Middle frontal gyrus (tissue), 1 donor: ENCODE results near the gene UBE2QL1.

Experiments used
- DNase-seq: peaks from one replicate; pipeline ENCODE4 v3.0.0-alpha.2; 2015; ENCODE audit warnings: low spot score; ENCODE audit errors: extremely low spot score

UBE2QL1 gene

DNA sequence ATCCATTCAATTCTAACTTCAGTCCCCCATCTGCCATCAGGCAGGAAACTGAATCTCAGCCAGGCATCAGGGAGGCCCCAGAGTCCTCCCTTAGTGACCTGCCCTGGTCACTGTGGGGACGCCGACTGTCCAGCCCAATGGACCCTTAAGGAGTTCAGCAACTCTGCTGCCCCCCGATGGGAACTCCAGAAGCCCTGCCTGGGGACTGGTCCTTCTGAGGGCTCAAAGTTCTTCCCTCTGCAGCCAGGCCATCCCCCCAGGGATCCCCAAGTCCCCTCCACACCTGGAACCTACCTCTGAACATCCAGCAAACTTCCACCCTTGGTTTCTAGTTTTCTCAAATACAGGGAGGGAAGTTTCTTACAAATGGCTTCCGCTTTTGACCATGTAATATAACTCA lies 76.8 kb downstream of the UBE2QL1 start:
- no peak for DNase-seq

DNA sequence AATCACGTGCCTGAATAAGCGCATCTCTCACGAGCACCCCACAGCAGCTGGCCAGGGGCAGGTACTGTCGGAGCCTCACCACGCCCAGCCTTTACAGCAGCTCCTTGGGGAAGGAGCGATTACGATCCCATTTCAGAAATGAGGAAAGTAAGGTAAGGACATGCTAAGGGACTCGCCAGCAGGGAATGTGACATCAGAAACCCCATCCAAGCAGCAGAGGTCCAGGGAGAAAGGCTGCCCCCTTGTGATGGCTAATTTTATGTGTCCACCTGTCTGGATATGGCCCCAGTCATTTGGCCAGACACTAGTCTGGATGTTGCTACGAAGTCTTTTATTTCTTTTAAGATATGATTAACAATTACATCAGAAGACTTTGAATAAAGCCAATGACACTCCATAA lies 77.3 kb downstream of the UBE2QL1 start:
- DNase-seq = no peak

- no peak for DNase-seq
Measured at GRCh38 chr5:6527749-6528455, 79.2 kb downstream of the UBE2QL1 start.

- DNase-seq = no peak
Measured at GRCh38 chr5:6535594-6535993, 86.9 kb downstream of the UBE2QL1 start.

GRCh38 chr5:6539060-6539459 lies 90.4 kb downstream of the UBE2QL1 start:
- DNase-seq = no peak

DNA sequence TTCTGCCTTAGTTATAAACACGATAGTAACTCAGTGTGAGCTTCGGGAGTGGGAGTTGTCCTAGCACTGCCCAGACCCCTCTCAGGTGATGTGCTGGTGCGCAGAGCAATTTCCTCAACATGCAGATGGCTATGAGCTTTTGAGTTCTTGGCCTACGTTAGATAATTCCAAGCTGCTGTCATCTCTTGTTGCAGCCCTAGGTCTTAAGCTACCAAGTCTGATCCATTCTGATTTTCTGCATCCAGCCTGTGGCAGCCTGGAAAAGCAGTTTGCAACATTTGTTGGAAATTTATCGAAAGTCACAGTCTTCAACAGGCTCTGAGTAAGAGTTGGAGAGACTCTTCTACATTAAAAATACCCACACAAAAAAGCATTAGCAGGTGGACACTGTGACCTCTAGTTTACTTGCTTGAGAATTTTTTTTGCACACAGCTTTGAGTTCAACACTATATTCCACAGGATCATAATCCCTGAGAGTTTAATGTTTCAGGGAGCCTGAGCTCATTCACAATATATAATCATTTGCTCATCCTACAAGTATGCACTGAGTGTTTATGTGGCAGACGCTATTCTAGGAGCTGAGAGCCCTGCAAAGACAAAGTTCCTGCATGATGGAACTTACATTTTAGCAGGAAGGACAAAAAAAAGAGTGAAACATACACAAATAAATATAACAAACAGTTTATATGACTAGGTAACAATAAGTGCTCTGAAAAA lies 91.6 kb downstream of the UBE2QL1 start:
- DNase-seq = no peak

- DNase-seq = no peak
Measured at GRCh38 chr5:6541256-6542013, 92.8 kb downstream of the UBE2QL1 start.

DNA sequence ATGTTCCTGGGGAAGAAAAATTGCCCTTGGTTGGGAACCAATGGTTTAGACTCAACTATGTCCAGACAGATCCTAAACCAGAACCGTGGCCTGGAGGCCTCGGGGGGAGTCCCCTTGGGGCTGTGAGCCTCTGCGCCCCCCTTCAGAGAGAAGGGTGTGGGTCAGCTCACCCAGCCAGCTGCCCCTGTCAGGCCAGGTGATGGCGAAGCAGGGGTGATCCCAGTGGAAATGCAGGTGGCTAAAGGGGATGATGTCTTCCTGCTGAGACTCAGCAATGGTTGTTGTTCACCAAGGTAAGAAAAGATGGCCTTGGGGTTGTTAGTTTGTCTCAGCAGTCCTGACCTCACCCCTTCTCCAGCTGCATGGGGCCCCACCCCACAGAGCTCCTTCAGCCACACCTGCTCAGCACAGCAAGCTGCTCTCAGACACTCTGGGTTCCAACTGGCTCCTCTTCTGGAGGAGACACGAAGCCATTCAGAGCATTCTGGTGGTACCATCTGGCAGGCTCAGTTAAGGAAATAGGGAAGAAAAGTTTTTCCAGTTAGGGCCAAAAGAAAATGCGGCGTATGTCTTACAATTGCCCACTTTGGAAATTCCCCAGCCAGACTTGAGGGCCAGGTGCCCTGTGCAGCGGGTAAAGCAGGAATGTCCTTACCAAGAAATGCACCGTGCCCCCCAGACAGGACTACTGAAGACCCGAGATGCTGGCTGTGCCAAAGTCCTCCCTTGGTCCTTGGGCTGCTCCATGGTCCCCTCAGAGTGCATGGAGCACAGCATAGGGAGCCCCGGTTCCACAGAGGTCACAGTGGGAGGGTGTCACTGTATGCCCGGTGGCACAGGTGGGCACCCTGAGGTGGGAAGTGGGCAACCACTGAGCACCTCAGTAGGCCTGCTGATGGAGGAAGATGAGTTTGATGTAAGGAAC lies 94.0 kb downstream of the UBE2QL1 start:
- DNase-seq = no peak

GRCh38 chr5:6543346-6543730 lies 94.7 kb downstream of the UBE2QL1 start:
- no peak for DNase-seq

GRCh38 chr5:6543830-6544560 lies 95.3 kb downstream of the UBE2QL1 start:
- no peak for DNase-seq
